NOMO-1 treated with DMSO at 0.1 percent for 48 hours (cell line): ENCODE measurements around the gene QRICH1.
"Not testable (repeated sequence)": the region's sequence is repeated elsewhere in the genome, so short reads cannot be mapped to it uniquely, and the experiment has no call there.

Experiments
- DNase-seq: peaks from one replicate; lab custom pipeline; 2025; ENCODE audit not compliant: unreplicated experiment; lab: John Stamatoyannopoulos, UW

The QRICH1 gene

DNA sequence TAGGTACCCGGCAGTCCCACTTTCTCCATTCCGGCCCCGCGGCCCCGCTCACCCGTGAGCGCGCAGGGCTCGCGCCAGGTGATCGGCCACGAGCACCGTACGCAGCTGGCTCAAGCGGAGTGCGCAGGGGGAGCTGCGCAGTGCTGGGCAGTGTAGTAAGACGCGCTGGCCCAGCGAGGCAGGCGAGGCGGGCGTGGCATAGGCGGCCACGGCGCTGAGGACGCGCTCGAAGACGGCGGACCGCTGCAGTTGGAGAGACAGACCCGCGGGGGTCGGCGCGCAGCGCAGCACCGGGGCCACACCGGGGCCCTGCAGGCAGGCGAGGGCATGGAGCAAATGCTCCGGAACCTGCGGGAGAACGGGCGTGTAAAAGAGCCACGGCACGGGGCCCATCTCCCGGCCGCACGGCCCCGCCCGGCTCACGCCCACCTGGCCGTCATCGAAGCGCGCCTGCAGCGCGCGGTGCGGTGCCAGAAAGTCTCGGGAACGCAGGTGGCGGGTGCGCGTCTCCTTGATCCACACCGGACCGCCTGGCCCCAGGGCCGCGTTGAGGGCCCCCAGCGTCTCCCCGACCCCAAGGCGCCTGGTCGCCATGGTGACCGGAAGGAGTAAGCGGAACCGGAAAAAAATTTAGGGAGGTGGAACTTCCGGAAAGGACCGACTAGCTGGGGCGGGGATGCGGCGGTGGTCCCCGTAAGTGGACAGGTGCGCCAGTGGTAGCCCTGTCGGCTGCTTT is 75.7 kb downstream of the QRICH1 start, which contains the start of gene DALRD3:
DALRD3 (minus strand) TSS at position 610 of the 736 bp plus-strand sequence; CDS start at position 594, 16 bp downstream.
- DNase-seq: peak; percentile 80

GRCh38 chr3:49017229-49017970 is 76.5 kb downstream of the QRICH1 start:
- peak; percentile 41 for DNase-seq

DNA sequence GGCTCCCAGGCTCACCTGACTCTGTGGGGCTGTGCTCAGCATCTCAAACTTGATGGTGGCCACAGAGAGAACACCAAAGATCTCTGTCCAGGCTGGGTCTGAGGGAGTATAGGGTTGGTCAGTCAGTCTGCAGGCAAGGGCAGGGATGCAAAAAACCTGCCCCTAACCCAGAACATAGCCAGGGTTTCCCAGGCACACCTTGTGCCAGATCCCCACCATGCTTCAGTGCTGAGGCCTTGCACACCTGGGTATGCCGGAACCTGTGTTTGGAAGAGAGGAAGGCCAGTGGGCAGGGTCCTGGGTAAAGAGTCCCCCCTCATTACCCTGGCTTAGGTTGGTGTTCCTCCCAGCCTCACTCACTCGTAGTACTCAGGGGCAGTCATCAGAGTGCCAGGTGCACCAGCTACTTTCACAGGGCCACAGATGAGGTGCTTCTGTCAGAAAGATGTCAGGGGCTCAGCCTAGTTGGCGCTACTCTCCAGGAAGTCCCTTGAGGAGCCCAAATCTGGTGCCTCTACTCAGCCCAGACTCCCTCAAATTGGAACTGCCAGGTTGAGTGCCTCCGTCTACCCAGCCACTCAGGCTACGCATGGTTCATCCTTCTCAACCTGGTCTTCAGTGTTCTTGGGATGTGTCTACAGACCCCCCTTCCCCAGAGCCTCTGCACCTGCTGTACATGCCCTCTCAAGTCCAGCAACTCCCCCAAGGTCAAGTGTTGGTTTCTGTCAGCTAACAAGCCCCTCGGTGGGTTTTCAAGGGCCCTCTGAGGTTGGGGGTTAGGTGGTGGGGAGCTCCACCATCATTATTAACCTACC is 77.2 kb downstream of the QRICH1 start:
- no peak for DNase-seq

GRCh38 chr3:49015765-49016164 is 78.1 kb downstream of the QRICH1 start:
- DNase-seq: no peak

DNA sequence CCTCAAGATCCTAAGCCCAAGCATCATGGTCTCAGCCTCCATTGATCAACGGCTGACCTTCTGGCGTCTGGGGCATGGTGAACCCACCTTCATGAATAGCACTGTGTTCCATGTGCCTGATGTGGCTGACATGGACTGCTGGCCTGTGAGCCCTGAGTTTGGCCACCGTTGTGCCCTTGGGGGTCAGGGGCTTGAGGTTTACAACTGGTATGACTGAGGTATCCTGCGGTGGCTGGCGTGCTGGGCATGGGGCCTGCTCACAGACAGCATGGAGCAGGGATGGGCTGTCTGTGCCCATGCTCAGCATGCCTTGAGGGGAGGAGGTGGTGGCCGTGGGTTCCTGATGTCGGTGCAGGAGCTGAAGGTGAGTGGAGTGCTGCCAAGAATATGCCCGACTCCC is 78.8 kb downstream of the QRICH1 start:
- no peak for DNase-seq

- peak; percentile 4 for DNase-seq
Observed at GRCh38 chr3:49013738-49014660, 79.9 kb downstream of the QRICH1 start.

DNA sequence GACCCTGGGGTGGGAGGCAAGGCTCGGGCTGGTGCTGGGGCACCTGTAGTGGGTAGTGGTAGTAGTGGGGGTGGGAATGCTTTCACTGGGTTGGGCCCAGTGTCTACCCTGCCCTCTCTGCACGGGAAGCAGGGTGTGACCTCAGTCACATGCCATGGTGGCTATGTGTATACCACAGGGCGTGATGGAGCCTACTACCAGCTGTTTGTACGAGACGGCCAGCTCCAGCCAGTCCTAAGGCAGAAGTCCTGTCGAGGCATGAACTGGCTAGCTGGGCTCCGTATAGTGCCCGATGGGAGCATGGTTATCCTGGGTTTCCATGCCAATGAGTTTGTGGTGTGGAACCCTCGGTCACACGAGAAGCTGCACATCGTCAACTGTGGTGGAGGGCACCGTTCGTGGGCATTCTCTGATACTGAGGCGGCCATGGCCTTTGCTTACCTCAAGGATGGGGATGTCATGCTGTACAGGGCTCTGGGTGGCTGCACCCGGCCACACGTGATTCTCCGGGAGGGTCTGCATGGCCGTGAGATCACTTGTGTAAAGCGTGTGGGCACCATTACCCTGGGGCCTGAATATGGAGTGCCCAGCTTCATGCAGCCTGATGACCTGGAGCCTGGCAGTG is 80.6 kb downstream of the QRICH1 start:
- DNase-seq: no peak

DNA sequence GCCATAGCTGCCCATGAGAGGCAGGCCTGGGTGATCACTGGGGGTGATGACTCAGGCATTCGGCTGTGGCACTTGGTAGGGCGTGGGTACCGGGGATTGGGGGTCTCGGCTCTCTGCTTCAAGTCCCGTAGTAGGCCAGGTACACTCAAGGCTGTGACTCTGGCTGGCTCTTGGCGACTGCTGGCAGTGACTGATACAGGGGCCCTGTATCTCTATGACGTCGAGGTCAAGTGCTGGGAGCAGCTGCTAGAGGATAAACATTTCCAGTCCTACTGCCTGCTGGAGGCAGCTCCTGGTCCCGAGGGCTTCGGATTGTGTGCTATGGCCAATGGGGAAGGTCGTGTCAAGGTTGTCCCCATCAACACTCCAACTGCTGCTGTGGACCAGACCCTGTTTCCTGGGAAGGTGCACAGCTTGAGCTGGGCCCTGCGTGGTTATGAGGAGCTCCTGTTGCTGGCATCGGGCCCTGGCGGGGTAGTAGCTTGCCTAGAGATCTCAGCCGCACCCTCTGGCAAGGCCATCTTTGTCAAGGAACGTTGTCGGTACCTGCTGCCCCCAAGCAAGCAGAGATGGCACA is 81.3 kb downstream of the QRICH1 start:
- DNase-seq: no peak

DNA sequence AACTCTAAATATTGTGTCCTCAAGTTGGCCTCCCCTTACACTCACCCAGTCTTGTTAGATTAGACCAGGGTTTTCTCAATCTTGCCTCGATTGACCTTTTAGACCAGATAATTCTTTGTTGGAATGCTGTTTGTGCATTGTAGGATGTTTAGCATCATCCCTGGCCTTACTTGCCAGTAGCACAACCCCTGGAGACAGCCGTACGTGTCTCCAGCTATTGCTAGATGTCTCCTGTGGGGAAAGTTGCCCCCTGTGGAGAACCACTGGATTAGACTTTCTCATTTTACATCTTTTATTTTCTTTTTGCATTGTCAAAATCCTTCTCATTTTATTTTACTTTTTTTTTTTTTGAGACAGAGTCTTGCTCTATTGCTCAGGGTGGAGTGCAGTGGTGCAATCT is 84.5 kb downstream of the QRICH1 start:
- no peak for DNase-seq

- not testable (repeated sequence) for DNase-seq
Observed at GRCh38 chr3:49008627-49009026, 85.2 kb downstream of the QRICH1 start.

DNA sequence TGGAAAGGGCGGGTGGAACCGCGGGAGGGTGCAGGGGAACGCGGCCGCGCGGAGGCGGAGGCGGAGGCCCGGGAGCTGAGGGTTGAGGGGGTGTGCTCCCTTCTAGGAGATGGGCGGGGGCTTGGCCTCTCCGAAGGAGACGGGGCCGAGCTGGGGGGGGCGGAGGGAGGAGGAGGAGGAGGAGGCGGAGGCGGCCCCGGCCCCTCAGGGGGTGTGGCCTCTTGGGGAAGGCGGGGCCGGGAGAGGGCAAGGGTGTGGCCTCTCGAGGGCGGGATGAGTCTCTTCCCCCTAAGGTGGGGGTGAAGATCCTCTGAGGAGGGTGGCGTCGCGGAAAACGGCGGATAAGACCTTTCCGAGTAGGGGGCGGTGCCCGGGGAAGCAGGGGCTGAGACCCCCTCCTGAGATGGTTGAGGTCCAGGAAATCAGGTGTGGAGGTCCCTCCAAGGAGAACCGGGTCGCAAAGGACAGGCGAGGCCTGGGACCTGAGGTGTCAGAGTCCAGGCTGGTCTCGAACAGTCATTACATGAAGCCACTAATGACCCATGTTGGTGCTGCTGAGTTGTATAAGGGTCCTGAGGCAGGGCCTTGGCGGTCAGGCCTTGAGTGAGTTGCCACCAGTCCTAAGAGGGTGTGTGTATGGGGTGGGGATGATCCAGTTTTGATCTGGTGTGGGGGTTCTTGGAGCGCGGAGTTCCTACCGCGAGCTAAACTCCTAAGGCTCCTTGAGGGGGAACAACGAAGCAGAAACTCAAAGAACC is 85.9 kb downstream of the QRICH1 start:
- DNase-seq: peak; percentile 84

DNA sequence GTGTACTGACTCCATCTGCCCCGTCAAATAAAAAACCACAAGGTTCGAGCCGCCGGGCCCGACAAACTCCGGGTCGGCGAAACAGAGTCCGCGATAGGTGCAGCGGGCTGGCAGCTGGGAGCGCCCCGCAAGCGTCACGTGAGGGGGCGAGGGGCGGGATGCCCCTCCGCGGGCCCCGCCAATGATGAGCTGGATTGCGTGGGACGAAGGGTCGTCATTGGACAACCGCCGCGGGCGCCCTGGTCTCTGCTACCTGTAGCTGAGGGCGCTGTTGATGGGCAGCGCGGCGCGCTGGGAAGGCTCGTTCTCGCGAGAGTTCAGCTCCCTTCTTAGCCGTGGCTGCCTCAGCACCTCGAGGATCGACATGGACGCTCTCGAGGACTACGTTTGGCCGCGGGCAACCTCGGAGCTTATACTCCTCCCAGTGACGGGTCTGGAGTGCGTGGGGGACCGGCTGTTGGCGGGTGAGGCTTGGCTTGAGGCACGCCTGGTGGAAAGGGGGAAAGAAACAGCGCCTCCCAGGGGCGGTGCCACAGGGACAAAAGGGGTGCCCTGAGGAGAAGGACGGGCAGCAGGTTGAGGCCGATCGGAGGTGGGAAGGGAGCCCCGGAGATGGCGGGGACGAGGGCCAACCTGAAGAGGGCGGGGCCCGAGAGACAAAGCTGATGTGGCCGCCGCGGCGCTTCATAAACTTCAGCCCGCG is 86.7 kb downstream of the QRICH1 start, which contains the start of gene WDR6:
WDR6 (plus strand) TSS at position 324 of the 703 bp plus-strand sequence; CDS start at position 365, 41 bp downstream.
- peak; percentile 98 for DNase-seq

DNA sequence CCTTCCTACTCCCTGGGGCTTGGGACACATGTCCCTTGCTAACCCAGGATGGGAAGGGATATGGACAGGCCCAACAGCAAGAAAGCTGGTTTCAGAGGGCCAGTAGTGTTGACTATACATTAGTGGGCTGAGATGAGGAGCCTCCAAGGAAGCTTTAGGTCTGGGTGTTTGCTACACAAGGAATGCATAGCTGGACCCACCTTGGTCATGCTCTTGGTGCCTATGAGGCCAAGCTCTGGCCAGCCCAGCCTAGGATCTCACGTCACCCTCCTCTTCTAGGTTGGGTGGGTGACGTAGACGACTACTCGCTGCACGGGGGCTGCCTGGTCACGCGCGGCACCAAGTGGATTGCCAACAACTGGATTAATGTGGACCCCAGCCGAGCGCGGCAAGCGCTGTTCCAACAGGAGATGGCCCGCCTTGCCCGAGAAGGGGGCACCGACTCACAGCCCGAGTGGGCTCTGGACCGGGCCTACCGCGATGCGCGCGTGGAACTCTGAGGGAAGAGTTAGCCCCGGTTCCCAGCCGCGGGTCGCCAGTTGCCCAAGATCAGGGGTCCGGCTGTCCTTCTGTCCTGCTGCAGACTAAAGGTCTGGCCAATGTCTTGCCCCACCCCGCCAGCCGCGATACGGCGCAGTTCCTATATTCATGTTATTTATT is 87.3 kb downstream of the QRICH1 start:
- no peak for DNase-seq

DNA sequence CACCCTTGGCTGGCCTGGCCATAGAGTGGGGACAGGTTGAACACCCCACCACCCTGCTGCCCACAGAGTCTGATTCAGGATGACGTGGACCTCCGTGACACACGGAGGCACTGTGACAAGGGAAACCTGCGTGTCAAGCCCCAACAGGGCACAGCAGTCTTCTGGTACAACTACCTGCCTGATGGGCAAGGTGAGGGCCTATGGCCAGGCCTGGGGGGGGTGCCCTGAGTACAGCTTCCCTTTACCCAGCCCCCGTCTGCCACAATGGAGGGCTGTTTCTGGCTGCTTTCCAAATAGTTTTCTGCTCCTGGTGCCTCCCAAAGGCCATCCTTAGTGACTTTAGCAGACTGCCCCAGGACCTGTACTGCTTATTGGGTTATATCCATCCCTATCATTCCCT is 87.9 kb downstream of the QRICH1 start:
- DNase-seq: no peak

DNA sequence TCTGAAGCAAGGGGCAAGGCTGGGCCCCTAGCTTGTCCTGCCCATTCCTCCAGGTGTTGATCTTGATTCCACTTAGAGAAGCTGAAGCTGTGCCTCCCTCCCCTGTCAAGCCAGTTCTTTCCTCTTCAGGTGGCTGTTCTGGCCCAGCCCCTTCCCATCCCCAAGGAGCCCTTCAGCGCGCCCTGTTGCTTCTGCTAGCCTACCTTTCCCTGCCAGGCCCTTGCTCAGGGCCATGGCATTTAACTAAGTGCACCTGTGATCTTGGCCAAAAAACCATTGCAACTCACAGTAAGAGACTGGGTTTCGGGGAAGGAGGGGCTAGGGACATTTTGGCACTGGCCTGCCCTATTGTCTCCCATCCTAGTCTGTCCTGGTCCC is 88.6 kb downstream of the QRICH1 start:
- no peak for DNase-seq

DNA sequence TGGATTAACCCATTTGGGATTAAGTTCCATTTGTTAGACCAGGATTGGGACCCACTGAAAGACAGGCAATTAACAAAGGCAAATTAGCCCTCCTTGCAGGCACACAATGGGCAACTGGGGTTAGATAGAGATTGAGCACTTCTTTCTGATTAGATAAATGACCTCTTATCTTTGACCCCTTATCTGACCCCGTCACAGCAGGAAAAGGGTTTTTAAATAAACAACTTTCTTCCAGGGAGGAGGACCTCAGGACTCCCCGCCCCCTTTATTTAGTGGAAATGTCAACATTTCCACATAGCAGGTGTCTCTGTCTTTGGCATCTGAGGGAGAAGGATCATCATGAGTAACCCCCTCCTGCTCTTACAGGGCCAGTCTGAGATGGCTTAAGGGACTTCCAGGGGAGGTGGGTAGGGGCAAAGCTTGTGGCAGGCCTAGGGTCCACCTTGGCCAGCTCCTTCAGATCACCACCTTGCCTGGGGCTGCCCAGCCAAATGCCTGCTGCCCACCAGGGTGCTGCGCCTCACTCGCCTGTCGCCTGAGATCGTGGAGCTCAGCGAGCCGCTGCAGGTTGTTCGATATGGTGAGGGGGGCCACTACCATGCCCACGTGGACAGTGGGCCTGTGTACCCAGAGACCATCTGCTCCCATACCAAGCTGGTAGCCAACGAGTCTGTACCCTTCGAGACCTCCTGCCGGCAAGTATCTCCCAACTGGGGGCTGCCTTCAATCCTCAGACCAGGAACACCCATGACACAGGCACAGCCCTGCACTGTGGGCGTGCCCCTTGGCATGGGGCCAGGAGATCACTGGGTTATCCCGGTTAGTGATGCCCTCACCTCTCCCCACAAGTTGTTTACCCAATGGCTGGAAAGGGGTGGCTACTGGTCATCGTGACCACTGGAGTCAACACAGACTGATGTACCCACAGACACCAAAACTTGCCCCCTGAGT is 89.2 kb downstream of the QRICH1 start:
- DNase-seq: no peak

DNA sequence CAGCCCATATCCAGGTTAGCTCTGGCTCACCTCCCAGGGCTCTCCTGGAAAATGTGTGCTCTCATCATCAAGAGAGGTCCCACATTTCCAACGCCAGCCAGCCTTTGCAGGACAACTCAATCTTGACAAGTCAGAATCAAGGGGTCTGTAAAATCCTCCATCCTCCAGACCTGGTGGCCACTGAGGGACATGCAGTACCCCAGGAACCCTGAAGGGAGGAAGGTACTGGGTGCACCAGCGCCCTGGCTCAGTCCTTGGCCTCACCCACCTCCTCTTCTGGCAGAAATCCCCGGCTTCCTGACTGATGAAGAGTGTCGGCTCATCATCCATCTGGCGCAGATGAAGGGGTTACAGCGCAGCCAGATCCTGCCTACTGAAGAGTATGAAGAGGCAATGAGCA is 92.7 kb downstream of the QRICH1 start:
- DNase-seq: no peak
